Ascending aorta (tissue), 2 donors: ENCODE data around the gene DAB1. TPM values are rescaled to one million over a fixed set of nuclear protein-coding genes. Genes with fewer than 3 reads are reported as not detected.

Experiments
- DNase-seq, 2 donors: peaks; one replicate each; pipeline ENCODE4 v3.0.0-alpha.2; 2019; ENCODE audit warnings: low spot score in 2 of 2
- H3K27ac ChIP-seq, 2 donors: fragments of 200-600 bp; sonication (generic); one replicate each; pipeline ENCODE4 v1.5.1; 2016 to 2017; ENCODE audit warnings: mild to moderate bottlenecking in 1 of 2
- H3K27me3 ChIP-seq: fragments of 200-600 bp; sonication (generic); one replicate; pipeline ENCODE4 v1.5.1; 2017
- H3K36me3 ChIP-seq, 2 donors: fragments of 200-600 bp; sonication (generic); one replicate each; pipeline ENCODE4 v1.5.1; 2016
- H3K4me1 ChIP-seq, 2 donors: fragments of 200-600 bp; sonication (generic); one replicate each; pipeline ENCODE4 v1.5.1; 2016 to 2017; ENCODE audit warnings: mild to moderate bottlenecking in 1 of 2
- H3K4me3 ChIP-seq, 2 donors: fragments of 200-600 bp; sonication (generic); one replicate each; pipeline ENCODE4 v1.5.1; 2016 to 2017; ENCODE audit warnings: mild to moderate bottlenecking in 1 of 2
- H3K9me3 ChIP-seq, 2 donors: fragments of 200-600 bp; sonication (generic); one replicate each; pipeline ENCODE4 v1.5.1; 2016
- CTCF ChIP-seq, 3 experiments: fragments of 200-600 bp in 2 of 3; fragments of 450-650 bp in 1 of 3; sonication (generic) in 2 of 3; IDR thresholded peaks; one replicate each; pipeline ENCODE4 v1.5.1; 2016 to 2019; ENCODE audit warnings: antibody characterized with exemption in 3 of 3, mild to moderate bottlenecking in 1 of 3, moderate library complexity in 1 of 3
- intact Hi-C: fragments of 100-400 bp; cut with DNase I; formaldehyde crosslinking; loops from one replicate; pipeline ENCODE4 v1.15.1; 2023
- total RNA-seq: library from RNA; depleted of rRNA; stranded (reverse); fragments of >200 nt; gene quantifications from one replicate; pipeline ENCODE4 v1.1.0, GENCODE V29; 2016

The DAB1 gene
- total RNA-seq, 1 donor from 2014 or later = not detected

DNA sequence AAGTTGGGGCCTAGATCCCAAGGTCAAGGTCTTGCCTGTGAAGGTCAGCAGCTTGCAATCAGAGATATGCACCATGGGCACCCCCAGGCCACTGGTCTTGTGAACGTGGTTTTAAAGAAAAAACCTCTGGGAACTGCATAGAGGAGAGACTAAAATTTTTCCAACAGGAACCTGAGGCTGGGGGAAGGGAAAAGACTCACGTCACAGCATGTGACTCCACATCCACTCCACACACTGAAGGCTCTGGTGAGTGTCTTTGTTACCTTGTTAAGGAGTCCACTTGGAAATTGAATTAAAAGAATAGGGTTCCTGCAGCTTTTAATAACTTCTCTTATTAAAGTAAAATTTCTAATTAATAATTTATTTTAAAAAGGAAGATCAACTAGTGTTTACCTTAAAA is 224.9 kb downstream of the DAB1 start:
- no peaks in the 10 kb centered on the region for H3K9me3 ChIP-seq
- H3K4me3 ChIP-seq = no peak overlapping the region
- no peak for TF ChIP-seq CTCF (IDR thresholded peaks at IDR 0.05)
- H3K27me3 ChIP-seq = no peaks in the 10 kb centered on the region
- DNase-seq = no peak
- no peaks in the 10 kb centered on the region for H3K4me1 ChIP-seq
- intact Hi-C loops = no loop called here
- H3K36me3 ChIP-seq = no peaks in the 10 kb centered on the region
- H3K27ac ChIP-seq = no peak overlapping the region

- no peak for DNase-seq
- Histone ChIP-seq H3K9me3 (no peaks in the 10 kb centered on the region), H3K36me3 (no peaks in the 10 kb centered on the region), H3K27ac (no peak overlapping the region), H3K4me3 (no peak overlapping the region), H3K27me3 (no peaks in the 10 kb centered on the region), H3K4me1 (no peaks in the 10 kb centered on the region)
- intact Hi-C loops = no loop called here
- TF ChIP-seq CTCF (IDR thresholded peaks at IDR 0.05) = no peak
Measured at GRCh38 chr1:57195436-57195941, 228.4 kb downstream of the DAB1 start.

DNA sequence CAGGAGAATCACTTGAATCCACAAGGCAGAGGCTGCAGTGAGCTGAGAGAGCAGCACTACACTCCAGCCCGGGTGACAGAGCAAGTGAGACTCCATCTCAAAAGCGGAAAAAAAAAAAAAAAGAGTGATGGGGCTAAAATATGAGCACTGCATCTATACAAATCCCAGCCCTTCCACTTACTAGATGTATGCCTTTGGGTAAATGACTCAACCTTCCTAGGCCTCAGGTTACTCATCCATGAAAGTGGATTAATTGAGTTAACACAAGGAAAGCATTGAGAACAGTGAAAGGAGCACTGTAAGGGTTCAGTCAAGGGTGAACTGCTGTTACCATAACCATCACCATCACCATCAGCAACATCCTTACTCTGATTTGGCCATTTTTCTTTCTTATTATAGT is 231.6 kb downstream of the DAB1 start:
- H3K27ac ChIP-seq = no peak overlapping the region
- no peaks in the 10 kb centered on the region for H3K4me1 ChIP-seq
- DNase-seq = no peak
- H3K27me3 ChIP-seq = no peaks in the 10 kb centered on the region
- H3K4me3 ChIP-seq = no peak overlapping the region
- no peaks in the 10 kb centered on the region for H3K9me3 ChIP-seq
- TF ChIP-seq CTCF (IDR thresholded peaks at IDR 0.05) = no peak
- no peaks in the 10 kb centered on the region for H3K36me3 ChIP-seq
- intact Hi-C loops = no loop called here

DNA sequence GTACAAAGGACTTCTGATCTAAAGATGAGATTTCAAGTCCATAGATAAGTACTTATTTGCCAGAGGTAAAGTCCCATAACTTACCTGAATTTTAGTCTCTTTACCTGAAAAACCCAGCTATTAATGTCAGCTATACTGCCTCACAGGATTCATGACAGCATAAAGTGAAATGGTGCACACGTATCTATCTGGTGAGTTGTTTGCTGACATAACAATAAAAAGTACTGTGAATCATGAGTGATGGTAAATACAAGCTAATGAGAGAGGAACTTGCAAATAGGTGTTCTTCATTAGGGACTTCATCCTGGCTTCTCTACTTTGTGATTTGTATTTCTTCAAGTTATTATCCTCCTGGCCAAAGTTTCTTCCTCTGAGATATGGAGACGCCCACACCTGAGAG is 233.0 kb downstream of the DAB1 start:
- intact Hi-C loops = no loop called here
- TF ChIP-seq CTCF (IDR thresholded peaks at IDR 0.05) = no peak

DNA sequence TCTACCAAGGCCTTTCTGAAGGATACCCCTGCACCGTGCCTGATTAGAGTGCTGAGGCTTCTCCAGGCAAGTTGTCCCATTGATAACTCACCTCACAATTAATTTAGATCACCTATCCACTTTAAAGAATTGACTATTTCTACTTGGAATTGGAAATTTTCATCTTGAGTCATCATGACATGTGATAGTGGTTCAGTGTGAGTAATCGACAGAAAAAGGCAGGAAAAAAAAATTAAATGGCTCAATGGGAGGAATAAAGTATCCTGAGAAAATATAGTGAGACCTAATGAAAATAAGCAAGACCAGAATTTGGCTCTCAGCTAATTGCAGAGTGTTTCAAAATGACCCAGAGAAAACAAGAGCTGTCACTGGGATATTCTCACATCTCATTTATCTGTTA is 235.7 kb downstream of the DAB1 start:
- Histone ChIP-seq H3K9me3 (no peaks in the 10 kb centered on the region), H3K4me1 (no peaks in the 10 kb centered on the region), H3K4me3 (no peak overlapping the region), H3K27me3 (no peaks in the 10 kb centered on the region), H3K36me3 (no peaks in the 10 kb centered on the region), H3K27ac (no peak overlapping the region)
- intact Hi-C loops = no loop called here
- no peak for TF ChIP-seq CTCF (IDR thresholded peaks at IDR 0.05)
- DNase-seq = no peak

More for the DNA sequence above, 233.0 kb downstream of the DAB1 start:
- Histone ChIP-seq H3K27ac (no peak overlapping the region), H3K36me3 (no peaks in the 10 kb centered on the region), H3K4me1 (no peaks in the 10 kb centered on the region), H3K9me3 (no peaks in the 10 kb centered on the region), H3K27me3 (no peaks in the 10 kb centered on the region), H3K4me3 (no peak overlapping the region)
- DNase-seq = no peak

DNA sequence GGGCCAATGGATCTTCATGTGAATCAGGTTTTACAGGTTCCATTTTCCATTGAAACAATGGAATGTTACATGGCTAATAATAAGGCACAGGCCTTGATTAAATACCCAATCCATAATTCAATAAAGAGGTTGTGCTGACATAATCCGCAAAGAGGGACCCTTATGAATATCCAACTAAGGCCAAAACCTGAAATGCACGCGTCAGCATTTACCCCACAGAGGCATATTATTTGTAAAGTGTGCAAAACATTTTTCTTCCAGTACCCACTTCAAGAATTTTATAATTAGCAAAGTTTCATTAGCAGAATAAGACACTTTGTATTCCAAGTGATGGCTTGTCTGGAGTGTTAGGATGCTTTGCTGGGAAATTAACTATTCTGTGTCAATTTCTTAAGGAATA is 237.4 kb downstream of the DAB1 start:
- DNase-seq = no peak
- Histone ChIP-seq H3K36me3 (no peaks in the 10 kb centered on the region), H3K27ac (no peak overlapping the region), H3K4me3 (no peak overlapping the region), H3K4me1 (no peaks in the 10 kb centered on the region), H3K27me3 (no peaks in the 10 kb centered on the region), H3K9me3 (no peaks in the 10 kb centered on the region)
- no peak for TF ChIP-seq CTCF (IDR thresholded peaks at IDR 0.05)
- intact Hi-C loops = no loop called here
